Activated T-cell treated with anti-CD3 and anti-CD28 coated beads, Interleukin-2, amount 50 U/mL, for 48 hours (primary cell): ENCODE results near the gene NPW.

Experiments used
- DNase-seq, 2 experiments: peaks; one replicate each; pipeline ENCODE4 v3.0.0-alpha.2; 2020

The NPW gene

GRCh38 chr16:1984347-1985225 is 35.0 kb upstream of the NPW start:
- peak in 1 of 2 experiments; percentile 38 for DNase-seq

- no peak for DNase-seq
These were observed 34.0 kb upstream of the NPW start for GRCh38 chr16:1985466-1986150.

DNA sequence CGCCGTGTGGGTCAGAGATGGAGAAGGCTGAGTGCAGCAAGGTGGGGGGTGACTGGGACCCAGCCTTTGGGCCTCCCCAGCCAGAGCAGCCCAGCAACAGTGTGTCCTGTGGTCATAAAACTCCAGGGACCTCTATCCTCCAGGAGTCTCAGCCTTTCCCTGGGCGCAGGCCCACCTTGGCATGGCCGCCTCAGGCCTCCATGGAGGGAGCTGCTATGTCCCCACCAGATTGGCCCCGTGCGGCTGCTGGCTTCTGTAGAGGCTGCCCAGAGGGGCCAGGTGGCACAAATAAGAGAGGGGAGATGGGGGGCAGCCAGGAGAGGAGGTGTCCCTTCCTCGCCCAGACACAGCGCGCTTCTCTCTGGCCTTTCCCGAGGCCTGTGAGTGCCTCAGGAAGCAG is 32.4 kb upstream of the NPW start:
- DNase-seq: no peak

DNA sequence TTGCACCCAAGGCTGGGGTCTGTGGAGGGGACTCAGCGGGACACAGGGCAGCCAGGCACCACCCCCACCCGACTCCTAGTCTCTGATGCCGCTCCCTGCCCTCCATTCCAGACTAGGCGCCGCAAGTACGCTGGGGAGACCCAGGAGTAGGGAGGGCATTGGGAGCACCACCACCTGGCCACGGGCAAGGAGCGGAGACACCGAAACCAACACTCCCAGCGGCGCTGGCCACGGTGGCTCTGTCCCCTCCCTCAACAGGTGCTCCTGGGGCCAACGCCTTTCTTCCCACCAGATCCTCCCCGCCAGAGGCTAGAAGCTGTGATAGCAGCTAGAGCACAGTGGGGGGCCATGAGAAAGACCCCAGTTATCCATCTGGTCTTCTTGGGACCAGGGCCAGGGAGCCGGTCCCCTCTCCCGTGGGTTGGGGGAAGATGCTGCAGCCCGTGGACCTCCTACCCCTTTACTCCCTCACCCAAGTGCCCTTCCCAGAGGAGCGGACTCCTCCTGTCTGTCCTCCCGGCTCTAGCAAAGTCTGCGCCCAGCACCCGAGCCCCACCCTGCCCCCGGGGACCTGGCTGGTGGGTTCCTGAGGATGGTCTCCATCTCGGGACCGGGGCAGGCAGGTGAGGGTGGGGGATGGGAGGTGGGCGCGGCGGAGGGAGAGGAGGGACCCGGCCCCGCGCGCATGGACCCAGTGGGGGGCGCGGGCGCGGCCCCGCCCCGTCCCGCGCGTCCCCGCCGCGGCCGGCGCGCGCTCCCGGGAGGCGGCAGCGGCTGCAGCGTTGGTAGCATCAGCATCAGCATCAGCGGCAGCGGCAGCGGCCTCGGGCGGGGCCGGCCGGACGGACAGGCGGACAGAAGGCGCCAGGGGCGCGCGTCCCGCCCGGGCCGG is 30.1 kb upstream of the NPW start, which contains the start of gene SYNGR3:
Gene SYNGR3, plus strand, starts transcription at position 762 of the 892 bp plus-strand sequence. CDS start 133 bp downstream, outside the sequence.
- no peak for DNase-seq

DNA sequence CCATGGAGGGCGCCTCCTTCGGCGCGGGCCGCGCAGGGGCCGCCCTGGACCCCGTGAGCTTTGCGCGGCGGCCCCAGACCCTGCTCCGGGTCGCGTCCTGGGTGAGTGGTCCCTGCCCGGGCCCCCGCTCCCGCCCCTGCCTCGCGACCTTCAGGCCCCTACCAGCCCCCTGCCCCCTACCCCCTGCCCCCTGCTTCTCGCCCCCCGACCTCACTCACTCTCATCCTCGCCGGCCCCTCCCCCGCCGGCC is 29.6 kb upstream of the NPW start:
- DNase-seq: no peak

DNA sequence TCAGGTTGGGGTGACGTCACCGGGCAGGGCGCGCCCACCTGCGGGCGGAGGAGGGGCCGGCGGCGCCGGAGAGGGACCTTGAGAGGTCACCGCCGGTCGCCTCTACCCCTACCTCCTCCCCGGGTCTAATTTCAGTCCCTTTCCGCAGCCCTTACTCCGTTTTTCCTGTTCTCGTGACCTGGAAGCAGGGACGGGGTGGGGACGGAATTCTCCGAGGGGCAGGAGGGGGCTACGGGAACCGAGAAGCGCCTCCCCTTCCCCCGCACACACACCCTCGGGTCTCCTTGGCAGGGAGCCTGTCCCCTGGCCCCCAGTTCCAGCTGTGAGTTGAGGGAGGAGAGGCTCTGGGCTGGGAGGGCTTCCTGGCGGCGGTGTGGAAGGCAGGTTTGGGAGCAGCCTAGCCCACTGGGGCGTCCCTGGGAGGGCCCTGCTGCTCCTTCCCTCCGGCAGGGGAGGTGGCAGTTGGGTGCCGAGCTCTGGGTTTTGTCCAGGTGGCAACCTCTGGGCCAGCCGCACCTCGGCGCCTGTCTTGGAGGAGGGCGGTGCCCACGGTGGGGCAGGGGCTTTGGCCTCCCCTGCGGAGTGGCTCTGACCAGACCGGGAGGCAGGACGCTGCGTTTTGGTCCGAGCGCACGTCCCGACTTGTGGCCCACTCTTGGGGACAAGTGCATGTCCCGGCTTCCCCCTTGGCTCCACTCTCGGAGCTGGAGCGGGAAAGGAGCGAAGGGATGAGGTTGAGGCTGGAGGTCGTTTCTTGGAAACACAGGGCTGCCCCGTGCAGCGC is 29.0 kb upstream of the NPW start:
- peak; percentile 48 to 63 for DNase-seq

- DNase-seq: peak; percentile 64 to 66
These were observed 28.4 kb upstream of the NPW start for GRCh38 chr16:1991135-1991551.

DNA sequence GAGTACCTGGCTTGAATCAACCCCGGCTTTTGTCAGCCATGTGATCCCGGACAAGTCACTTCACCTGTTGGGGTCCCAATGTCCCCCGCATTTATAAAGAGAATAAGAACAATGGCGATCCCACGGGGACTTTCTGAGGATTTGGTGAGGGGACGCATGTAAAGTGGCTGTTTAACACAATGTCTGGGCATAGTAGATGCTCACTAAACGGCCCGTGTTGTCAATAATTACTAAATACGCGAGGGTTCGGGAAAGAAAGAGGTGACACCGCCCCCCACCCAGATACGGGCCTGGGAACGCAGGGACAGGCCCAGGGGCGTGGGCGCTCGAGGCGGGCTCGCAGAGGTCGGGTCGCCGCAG is 28.0 kb upstream of the NPW start:
- DNase-seq: no peak

DNA sequence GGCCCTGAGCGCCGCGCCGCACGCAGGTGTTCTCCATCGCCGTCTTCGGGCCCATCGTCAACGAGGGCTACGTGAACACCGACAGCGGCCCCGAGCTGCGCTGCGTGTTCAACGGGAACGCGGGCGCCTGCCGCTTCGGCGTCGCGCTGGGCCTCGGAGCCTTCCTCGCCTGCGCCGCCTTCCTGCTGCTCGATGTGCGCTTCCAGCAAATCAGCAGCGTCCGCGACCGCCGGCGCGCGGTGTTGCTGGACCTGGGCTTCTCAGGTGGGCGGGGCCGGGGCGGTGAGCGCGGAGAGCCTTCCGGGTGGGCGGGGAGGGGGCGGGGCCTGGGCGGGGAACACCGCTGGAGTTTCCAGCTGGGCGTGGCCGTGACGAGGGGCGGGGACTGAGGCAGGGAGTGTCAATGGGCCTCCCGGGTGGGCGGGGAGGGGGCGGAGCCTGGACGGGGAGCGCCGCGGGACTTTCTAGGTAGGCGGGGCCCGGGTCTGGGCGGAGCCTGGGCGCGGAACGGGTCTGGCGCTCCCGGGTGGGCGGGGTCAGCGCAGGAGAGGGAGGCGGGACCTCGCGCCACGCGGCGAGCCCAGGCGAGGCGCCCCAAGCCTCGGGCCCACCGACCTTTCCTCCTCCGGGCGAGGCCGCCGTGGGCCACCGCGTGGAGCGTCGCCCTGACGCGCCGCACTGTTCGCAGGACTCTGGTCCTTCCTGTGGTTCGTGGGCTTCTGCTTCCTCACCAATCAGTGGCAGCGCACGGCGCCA is 27.5 kb upstream of the NPW start:
- peak; percentile 98 to 99 for DNase-seq

DNA sequence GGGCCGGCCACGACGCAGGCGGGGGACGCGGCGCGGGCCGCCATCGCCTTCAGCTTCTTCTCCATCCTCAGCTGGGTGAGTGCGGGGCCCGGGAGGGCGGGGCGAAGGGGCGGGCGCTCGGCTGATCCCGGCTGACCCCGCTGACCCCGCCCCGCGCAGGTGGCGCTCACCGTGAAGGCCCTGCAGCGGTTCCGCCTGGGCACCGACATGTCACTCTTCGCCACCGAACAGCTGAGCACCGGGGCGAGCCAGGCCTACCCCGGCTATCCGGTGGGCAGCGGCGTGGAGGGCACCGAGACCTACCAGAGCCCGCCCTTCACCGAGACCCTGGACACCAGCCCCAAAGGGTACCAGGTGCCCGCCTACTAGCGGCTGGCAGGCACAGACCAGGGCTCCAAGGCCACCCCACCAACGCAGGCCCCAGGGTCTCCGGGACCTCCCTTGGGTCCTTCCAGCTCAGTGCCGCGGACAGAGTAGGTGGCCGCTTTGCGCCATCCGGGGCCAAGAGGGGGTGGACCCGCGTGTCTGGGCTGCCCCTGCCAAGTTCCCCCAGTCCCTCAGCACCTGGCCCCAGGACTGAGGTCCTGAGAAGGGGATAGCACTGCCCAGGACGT is 26.8 kb upstream of the NPW start:
- no peak for DNase-seq

DNA sequence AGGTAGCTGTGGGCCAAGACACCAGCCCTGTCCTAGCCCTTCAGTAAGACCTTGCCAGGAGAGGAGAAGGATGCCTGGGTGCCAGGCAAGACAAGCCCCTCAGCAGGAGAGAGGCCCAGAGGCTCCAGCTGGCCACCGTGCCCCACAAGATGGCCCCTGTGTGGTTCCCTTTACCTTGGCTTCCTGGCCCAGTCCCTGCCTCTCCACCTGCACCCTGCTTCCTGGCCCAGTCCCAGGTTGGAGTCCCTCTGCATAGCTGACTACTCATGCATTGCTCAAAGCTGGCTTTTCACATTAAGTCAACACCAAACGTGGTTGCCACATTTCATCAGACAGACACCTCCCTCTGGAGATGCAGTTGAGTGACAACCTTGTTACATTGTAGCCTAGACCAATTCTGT is 25.9 kb upstream of the NPW start:
- DNase-seq: peak; percentile 50 to 58

GRCh38 chr16:1997494-1998359 is 21.9 kb upstream of the NPW start:
- DNase-seq: no peak

DNA sequence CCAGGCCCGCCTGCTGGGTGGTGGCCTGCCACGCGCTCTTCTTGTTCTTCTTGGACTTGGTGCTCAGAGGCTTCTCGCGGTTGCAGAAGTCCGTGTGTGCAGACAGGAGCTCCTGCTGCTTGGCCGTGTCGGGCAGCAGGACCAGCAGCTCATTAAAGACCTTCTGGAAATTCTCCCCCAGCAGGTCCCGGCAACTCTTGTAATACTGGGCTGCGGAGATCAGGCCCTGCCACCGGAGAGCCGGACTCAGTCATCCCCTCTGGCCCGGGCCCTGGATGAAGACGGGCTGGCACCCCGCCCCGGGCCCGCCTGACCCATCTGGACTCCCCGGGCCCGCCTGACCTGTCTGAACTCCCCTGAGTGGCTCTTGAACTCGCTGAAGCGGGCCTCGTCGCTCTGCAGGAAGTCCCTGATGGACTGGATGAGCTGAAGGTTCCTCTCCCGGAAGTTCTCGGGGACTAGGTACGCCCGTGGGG is 21.2 kb upstream of the NPW start:
- DNase-seq: no peak

DNA sequence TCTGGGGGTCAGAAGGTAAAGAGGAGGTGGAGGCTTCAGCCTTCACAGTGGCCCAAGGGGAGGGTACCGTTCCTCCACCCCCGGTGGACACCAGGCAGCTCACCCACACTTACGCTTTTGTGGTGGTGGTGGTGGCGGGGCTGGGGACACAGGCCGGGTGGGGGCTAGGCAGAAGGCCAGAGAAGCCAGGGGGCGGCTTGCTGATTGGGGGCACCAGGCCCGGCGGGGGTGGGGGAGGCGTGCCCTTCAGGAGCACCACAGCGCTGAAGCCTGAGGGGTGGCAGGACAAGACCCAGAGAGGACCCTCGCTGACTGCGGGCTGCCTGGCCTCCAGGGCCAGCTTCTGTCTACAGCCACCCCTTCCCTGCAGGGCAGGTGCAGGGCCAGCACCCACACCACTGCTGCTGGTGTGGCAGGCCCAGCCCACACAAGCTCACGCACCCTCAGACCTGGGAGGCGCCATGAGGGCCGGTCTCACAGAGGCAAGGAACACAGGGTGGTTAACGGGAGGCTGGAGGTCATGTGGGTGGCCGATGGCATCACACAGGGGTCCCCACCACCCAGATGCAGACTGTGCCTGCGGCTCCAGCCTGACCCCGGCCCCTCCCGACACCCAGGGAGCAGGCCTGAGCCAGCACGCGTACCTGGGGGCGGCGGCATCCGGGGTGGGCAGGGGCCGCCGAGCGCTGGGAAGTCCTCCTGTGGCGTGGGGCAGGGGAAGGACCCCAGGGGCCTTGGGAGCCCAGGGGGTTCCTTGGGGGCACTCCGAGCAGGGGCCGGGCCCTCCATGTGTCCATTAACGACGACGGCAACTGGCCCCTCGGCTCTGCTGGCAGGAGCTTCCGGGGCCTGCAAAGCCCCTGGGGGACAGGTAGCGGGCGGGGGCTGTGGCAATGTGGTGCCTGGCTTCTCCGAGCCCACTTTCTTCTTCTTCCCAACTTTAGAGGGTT is 20.5 kb upstream of the NPW start:
- DNase-seq: no peak

DNA sequence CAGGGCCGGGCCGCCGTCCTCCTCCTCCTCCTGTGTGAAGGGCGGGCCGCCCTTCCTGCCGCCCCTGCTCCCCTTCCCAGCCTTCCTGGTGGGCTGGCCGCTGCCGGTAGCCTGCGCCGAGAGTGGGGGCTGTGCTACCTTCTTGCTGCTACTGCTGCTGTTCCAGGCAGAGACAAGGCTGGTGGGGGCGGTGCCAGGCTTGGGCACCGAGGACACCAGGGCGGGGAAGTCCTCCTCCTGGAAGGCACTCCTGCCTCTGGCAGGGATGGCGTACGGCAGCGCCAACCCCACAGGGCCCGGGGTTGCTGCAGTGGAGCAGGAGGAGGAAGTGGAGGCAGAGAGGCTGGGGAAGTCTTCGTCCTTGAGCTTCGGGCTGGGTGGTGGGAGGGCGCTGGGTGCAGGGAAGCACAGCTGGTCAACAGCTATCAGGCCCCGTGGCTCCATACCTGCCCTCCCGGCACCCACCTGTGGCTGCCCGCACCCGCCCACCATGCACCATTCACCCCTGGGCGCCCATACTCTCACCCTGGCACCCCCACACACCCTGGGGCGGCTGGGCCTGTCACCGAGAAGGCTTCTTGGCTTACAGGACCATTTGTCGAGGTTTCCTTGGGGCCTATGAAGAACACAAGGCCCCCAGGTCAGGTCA is 19.6 kb upstream of the NPW start:
- no peak for DNase-seq

DNA sequence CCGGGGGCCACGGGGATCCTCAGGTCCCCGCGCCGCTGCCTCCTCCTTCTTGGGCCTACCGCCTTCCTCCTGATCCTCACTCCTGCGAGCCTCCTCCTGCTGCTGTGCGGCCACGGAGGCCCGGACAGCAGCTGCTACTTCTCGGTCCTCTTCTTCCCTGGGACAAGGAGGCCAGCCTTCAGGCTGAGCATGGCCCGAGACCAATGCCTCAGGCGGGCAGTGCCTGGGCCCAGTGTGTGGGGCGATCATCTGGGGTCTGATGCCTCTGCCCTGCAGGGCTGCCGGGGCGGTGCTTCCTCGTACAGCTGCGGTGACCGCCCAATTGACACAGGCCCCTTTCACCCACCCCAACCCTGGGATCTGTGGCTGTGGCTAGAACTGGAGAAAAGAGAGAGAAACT is 18.6 kb upstream of the NPW start:
- DNase-seq: no peak

- DNase-seq: no peak
These were observed 17.9 kb upstream of the NPW start for GRCh38 chr16:2001456-2002355.
